ENCODE measurements around the gene DHFR.

DNA sequence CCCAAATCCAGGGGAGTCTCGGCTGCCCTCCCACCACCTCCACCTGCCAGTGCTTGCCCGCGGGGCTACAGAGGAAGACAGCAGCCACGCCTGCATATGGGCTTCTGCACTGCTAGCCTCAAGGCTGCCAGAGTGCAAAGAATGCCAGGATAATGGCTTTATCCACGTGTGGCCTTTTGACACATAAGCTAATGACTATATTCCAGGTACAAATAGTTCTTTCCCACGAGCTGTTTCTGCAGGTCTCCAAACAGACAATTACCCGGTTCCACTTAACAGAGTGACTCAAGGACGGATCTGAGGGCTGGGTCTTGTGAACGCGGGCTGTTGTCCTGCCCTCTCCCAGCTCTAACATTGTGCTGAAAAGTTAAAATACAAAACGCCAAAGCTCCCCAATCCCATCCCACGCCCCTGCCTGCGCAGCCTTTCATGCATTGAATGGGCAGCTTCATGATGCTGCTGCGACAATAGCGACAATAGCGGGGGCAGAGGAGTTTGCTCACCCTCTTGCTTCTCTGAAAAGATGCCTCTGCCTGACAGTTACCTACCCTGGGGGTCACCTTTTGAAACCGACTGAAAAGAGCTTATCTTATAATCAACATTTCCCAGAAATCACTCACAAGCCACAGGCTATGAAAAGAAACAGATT lies 39.4 kb downstream of the DHFR start:
- no peak for TF ChIP-seq SUZ12 (IDR thresholded peaks at IDR 0.05; ENCODE audit: extremely low read depth, insufficient read depth, insufficient read length)
- no peak for TF ChIP-seq YY1 (IDR thresholded peaks at IDR 0.05; ENCODE audit: insufficient read depth, insufficient read length)
